Measurements from ENCODE around the gene CDH22. TPM values are rescaled to one million over a fixed set of nuclear protein-coding genes. Genes with fewer than 3 reads are reported as not detected.

The CDH22 gene
- total and polyA plus RNA-seq, 7 experiments from 2014 or later, result not detected

GRCh38 chr20:46179862-46180261, 128.4 kb downstream of the CDH22 start:
- H3K27me3 ChIP-seq (ENCODE audit: control insufficient read depth in 2 of 2, insufficient read depth in 2 of 2, low read length in 2 of 2), result peaks cover 0 to 9% of the 10 kb centered on the region in 2 donors
- H3K36me3 ChIP-seq (ENCODE audit: control insufficient read depth in 2 of 3, insufficient read depth in 3 of 3, low read length in 3 of 3), result no peaks in the 10 kb centered on the region
- H3K27ac ChIP-seq (ENCODE audit: low read depth, low read length), result no peak overlapping the region
- intact Hi-C loops (cut with micrococcal nuclease), result no loop called here
- no peak overlapping the region for H3K27ac Mint-ChIP-seq
- no peaks in the 10 kb centered on the region for H3K9me3 ChIP-seq (ENCODE audit: control insufficient read depth in 2 of 3, low read length in 3 of 3)
- H3K9me3 Mint-ChIP-seq, result no peaks in the 10 kb centered on the region
- no peaks in the 10 kb centered on the region for H3K4me1 ChIP-seq (ENCODE audit: control insufficient read depth in 2 of 2, insufficient read depth in 2 of 2, low read length in 2 of 2)
- peaks cover 0 to 3% (median 0%) of the 10 kb centered on the region in 5 donors for H3K36me3 Mint-ChIP-seq
- ChIA-PET POLR2A (no interaction called here), CTCF (interaction anchor here (1.2 kb wide), 1 partner anchor 193 kb away, joined by 3 read pairs; no protein-coding TSS in a partner anchor)
- no peak for DNase-seq
- peaks cover 0 to 5% (median 0%) of the 10 kb centered on the region in 7 donors for H3K4me1 Mint-ChIP-seq
- no peak for ATAC-seq
- no peak overlapping the region for H3K4me3 ChIP-seq (ENCODE audit: low read length)
- peaks cover 19 to 67% (median 60%) of the 10 kb centered on the region in 5 donors for H3K27me3 Mint-ChIP-seq
- H3K4me3 Mint-ChIP-seq, result no peak overlapping the region

GRCh38 chr20:46178891-46179290, 129.4 kb downstream of the CDH22 start:
- no peak for ATAC-seq
- no peaks in the 10 kb centered on the region for H3K9me3 Mint-ChIP-seq
- peaks cover 0 to 3% (median 0%) of the 10 kb centered on the region in 5 donors for H3K36me3 Mint-ChIP-seq

GRCh38 chr20:46177768-46178167, 130.5 kb downstream of the CDH22 start:
- ATAC-seq, result no peak
- Histone ChIP-seq H3K36me3 (ENCODE audit: control insufficient read depth in 2 of 3, insufficient read depth in 3 of 3, low read length in 3 of 3) (no peaks in the 10 kb centered on the region), H3K27ac (ENCODE audit: low read depth, low read length) (no peak overlapping the region), H3K9me3 (ENCODE audit: control insufficient read depth in 2 of 3, low read length in 3 of 3) (no peaks in the 10 kb centered on the region), H3K4me1 (ENCODE audit: control insufficient read depth in 2 of 2, insufficient read depth in 2 of 2, low read length in 2 of 2) (no peaks in the 10 kb centered on the region), H3K27me3 (ENCODE audit: control insufficient read depth in 2 of 2, insufficient read depth in 2 of 2, low read length in 2 of 2) (peaks cover 0 to 21% of the 10 kb centered on the region in 2 donors), H3K4me3 (ENCODE audit: low read length) (no peak overlapping the region)
- no peak for DNase-seq
- ChIA-PET CTCF (no interaction called here), POLR2A (no interaction called here)
- Mint-ChIP-seq H3K4me1 (peaks cover 0 to 5% (median 0%) of the 10 kb centered on the region in 7 donors), H3K36me3 (peaks cover 0 to 3% (median 0%) of the 10 kb centered on the region in 5 donors), H3K27ac (no peak overlapping the region), H3K4me3 (no peak overlapping the region), H3K27me3 (peaks cover 34 to 69% (median 67%) of the 10 kb centered on the region in 5 donors), H3K9me3 (no peaks in the 10 kb centered on the region)
- intact Hi-C loops (cut with micrococcal nuclease), result no loop called here

More at GRCh38 chr20:46178891-46179290, 129.4 kb downstream of the CDH22 start:
- no peaks in the 10 kb centered on the region for H3K9me3 ChIP-seq (ENCODE audit: control insufficient read depth in 2 of 3, low read length in 3 of 3)
- H3K4me1 ChIP-seq (ENCODE audit: control insufficient read depth in 2 of 2, insufficient read depth in 2 of 2, low read length in 2 of 2), result no peaks in the 10 kb centered on the region
- peaks cover 0 to 16% of the 10 kb centered on the region in 2 donors for H3K27me3 ChIP-seq (ENCODE audit: control insufficient read depth in 2 of 2, insufficient read depth in 2 of 2, low read length in 2 of 2)
- Mint-ChIP-seq H3K4me3 (no peak overlapping the region), H3K4me1 (peaks cover 0 to 5% (median 0%) of the 10 kb centered on the region in 7 donors), H3K27me3 (peaks cover 23 to 67% (median 61%) of the 10 kb centered on the region in 5 donors), H3K27ac (no peak overlapping the region)
- no peak for DNase-seq
- ChIA-PET POLR2A (no interaction called here), CTCF (no interaction called here)
- intact Hi-C loops (cut with micrococcal nuclease), result no loop called here
- H3K36me3 ChIP-seq (ENCODE audit: control insufficient read depth in 2 of 3, insufficient read depth in 3 of 3, low read length in 3 of 3), result no peaks in the 10 kb centered on the region
- no peak overlapping the region for H3K27ac ChIP-seq (ENCODE audit: low read depth, low read length)
- no peak overlapping the region for H3K4me3 ChIP-seq (ENCODE audit: low read length)

GRCh38 chr20:46176739-46177378, 131.4 kb downstream of the CDH22 start:
- ChIA-PET POLR2A (no interaction called here), CTCF (no interaction called here)
- no peak overlapping the region for H3K27ac Mint-ChIP-seq
- Histone ChIP-seq H3K4me3 (ENCODE audit: low read length) (no peak overlapping the region), H3K4me1 (ENCODE audit: control insufficient read depth in 2 of 2, insufficient read depth in 2 of 2, low read length in 2 of 2) (no peaks in the 10 kb centered on the region), H3K9me3 (ENCODE audit: control insufficient read depth in 2 of 3, low read length in 3 of 3) (no peaks in the 10 kb centered on the region), H3K27me3 (ENCODE audit: control insufficient read depth in 2 of 2, insufficient read depth in 2 of 2, low read length in 2 of 2) (peaks cover 0 to 21% of the 10 kb centered on the region in 2 donors), H3K27ac (ENCODE audit: low read depth, low read length) (no peak overlapping the region), H3K36me3 (ENCODE audit: control insufficient read depth in 2 of 3, insufficient read depth in 3 of 3, low read length in 3 of 3) (no peaks in the 10 kb centered on the region)
- peaks cover 0 to 1% (median 0%) of the 10 kb centered on the region in 11 donors for H3K9me3 Mint-ChIP-seq
- intact Hi-C loops (cut with micrococcal nuclease), result no loop called here
- DNase-seq (no peak), ATAC-seq (no peak)
- H3K4me1 Mint-ChIP-seq, result peaks cover 0 to 5% (median 0%) of the 10 kb centered on the region in 7 donors
- H3K27me3 Mint-ChIP-seq, result peaks cover 41 to 71% (median 66%) of the 10 kb centered on the region in 5 donors
- no peak overlapping the region for H3K4me3 Mint-ChIP-seq
- peaks cover 0 to 3% (median 0%) of the 10 kb centered on the region in 5 donors for H3K36me3 Mint-ChIP-seq

GRCh38 chr20:46175127-46175494, 133.2 kb downstream of the CDH22 start:
- H3K27ac Mint-ChIP-seq, result no peak overlapping the region
- POLR2A ChIA-PET, result no interaction called here
- peak overlapping the region in 6 of 10 donors; percentile 21 to 65 (median 44) for H3K4me3 Mint-ChIP-seq

GRCh38 chr20:46174469-46175126, 133.7 kb downstream of the CDH22 start:
- H3K4me3 ChIP-seq (ENCODE audit: low read length), result no peak overlapping the region
- ChIA-PET POLR2A (no interaction called here), CTCF (interaction anchor here (0.7 to 2.0 kb wide), 5 partner anchors 8 to 187 kb away, joined by 3 to 8 read pairs (median 5); no protein-coding TSS in a partner anchor)
- Mint-ChIP-seq H3K27ac (no peak overlapping the region), H3K4me3 (peak overlapping the region in 4 of 10 donors; percentile 43 to 65 (median 48)), H3K27me3 (peaks cover 50 to 71% (median 57%) of the 10 kb centered on the region in 5 donors), H3K9me3 (peaks cover 0 to 1% (median 0%) of the 10 kb centered on the region in 11 donors), H3K4me1 (peaks cover 0 to 5% (median 0%) of the 10 kb centered on the region in 7 donors), H3K36me3 (no peaks in the 10 kb centered on the region)
- DNase-seq (peak; percentile 37 to 71 (median 62)), ATAC-seq (peak; percentile 91)
- intact Hi-C loops (cut with micrococcal nuclease), result loop anchor here (1.0 to 2.0 kb wide), 4 partner anchors 42 to 187 kb away; no protein-coding TSS in a partner anchor
- H3K9me3 ChIP-seq (ENCODE audit: control insufficient read depth in 2 of 3, low read length in 3 of 3), result no peaks in the 10 kb centered on the region
- H3K27me3 ChIP-seq (ENCODE audit: control insufficient read depth in 2 of 2, insufficient read depth in 2 of 2, low read length in 2 of 2), result peaks cover 0 to 21% of the 10 kb centered on the region in 2 donors
- no peaks in the 10 kb centered on the region for H3K4me1 ChIP-seq (ENCODE audit: control insufficient read depth in 2 of 2, insufficient read depth in 2 of 2, low read length in 2 of 2)
- H3K27ac ChIP-seq (ENCODE audit: low read depth, low read length), result no peak overlapping the region
- H3K36me3 ChIP-seq (ENCODE audit: control insufficient read depth in 2 of 3, insufficient read depth in 3 of 3, low read length in 3 of 3), result no peaks in the 10 kb centered on the region

More at GRCh38 chr20:46175127-46175494, 133.2 kb downstream of the CDH22 start:
- CTCF ChIA-PET, result interaction anchor here (0.7 to 2.0 kb wide), 5 partner anchors 9 to 188 kb away, joined by 3 to 8 read pairs (median 5); no protein-coding TSS in a partner anchor
- Mint-ChIP-seq H3K36me3 (peaks cover 0 to 3% (median 0%) of the 10 kb centered on the region in 5 donors), H3K9me3 (peaks cover 0 to 1% (median 0%) of the 10 kb centered on the region in 11 donors), H3K27me3 (peaks cover 47 to 70% (median 60%) of the 10 kb centered on the region in 5 donors), H3K4me1 (peaks cover 0 to 5% (median 0%) of the 10 kb centered on the region in 7 donors)
- H3K36me3 ChIP-seq (ENCODE audit: control insufficient read depth in 2 of 3, insufficient read depth in 3 of 3, low read length in 3 of 3), result no peaks in the 10 kb centered on the region
- H3K9me3 ChIP-seq (ENCODE audit: control insufficient read depth in 2 of 3, low read length in 3 of 3), result no peaks in the 10 kb centered on the region
- H3K27ac ChIP-seq (ENCODE audit: low read depth, low read length), result no peak overlapping the region
- H3K4me1 ChIP-seq (ENCODE audit: control insufficient read depth in 2 of 2, insufficient read depth in 2 of 2, low read length in 2 of 2), result no peaks in the 10 kb centered on the region
- intact Hi-C loops (cut with micrococcal nuclease), result loop anchor here (2.0 kb wide), 2 partner anchors 42 to 160 kb away; no protein-coding TSS in a partner anchor
- no peak overlapping the region for H3K4me3 ChIP-seq (ENCODE audit: low read length)
- peaks cover 0 to 21% of the 10 kb centered on the region in 2 donors for H3K27me3 ChIP-seq (ENCODE audit: control insufficient read depth in 2 of 2, insufficient read depth in 2 of 2, low read length in 2 of 2)
- DNase-seq (no peak), ATAC-seq (no peak)

Data from naive thymus-derived CD4-positive, alpha-beta T cell (primary cell).